HG03460 (cell line): Measurements from ENCODE around the gene FHL2.
"Not testable (repeated sequence)": the region's sequence is repeated elsewhere in the genome, so short reads cannot be mapped to it uniquely, and the experiment has no call there.

ENCODE experiments used
- ATAC-seq: cut with Tn5 transposase; IDR thresholded peaks from one replicate; pipeline ENCODE4 v1.9.1; 2021; ENCODE audit not compliant: unreplicated experiment

FHL2 gene

GRCh38 chr2:105398336-105399206, at the start of gene FHL2:
Gene FHL2, minus strand, starts transcription at chr2:105399051. Its CDS starts 12,535 bp downstream, at chr2:105386516.
- ATAC-seq = peak; percentile 99

- ATAC-seq = no peak
These were observed 48.6 kb upstream of the FHL2 start for GRCh38 chr2:105447476-105447875.

GRCh38 chr2:105446501-105446900, 47.6 kb upstream of the FHL2 start:
- no peak for ATAC-seq

GRCh38 chr2:105445976-105446375, 47.1 kb upstream of the FHL2 start:
- no peak for ATAC-seq

- ATAC-seq = no peak
These were observed 46.6 kb upstream of the FHL2 start for GRCh38 chr2:105445498-105445897.

GRCh38 chr2:105443617-105444598, 45.1 kb upstream of the FHL2 start:
- no peak for ATAC-seq

- ATAC-seq = no peak
These were observed 43.9 kb upstream of the FHL2 start for GRCh38 chr2:105442721-105443120.

GRCh38 chr2:105442056-105442455, 43.2 kb upstream of the FHL2 start:
- ATAC-seq = no peak

- ATAC-seq = no peak
These were observed 40.3 kb upstream of the FHL2 start for GRCh38 chr2:105439141-105439540.

- no peak for ATAC-seq
These were observed 39.5 kb upstream of the FHL2 start for GRCh38 chr2:105438104-105438929.

- ATAC-seq = no peak
These were observed 38.9 kb upstream of the FHL2 start for GRCh38 chr2:105437708-105438103.

- ATAC-seq = no peak
These were observed 33.9 kb upstream of the FHL2 start for GRCh38 chr2:105432749-105433148.

- ATAC-seq = no peak
These were observed 33.2 kb upstream of the FHL2 start for GRCh38 chr2:105432044-105432399.

GRCh38 chr2:105431367-105432043, 32.7 kb upstream of the FHL2 start:
- no peak for ATAC-seq

- ATAC-seq = no peak
These were observed 29.7 kb upstream of the FHL2 start for GRCh38 chr2:105428387-105429018.

- no peak for ATAC-seq
These were observed 28.6 kb upstream of the FHL2 start for GRCh38 chr2:105427485-105427884.

GRCh38 chr2:105426626-105427292, 27.9 kb upstream of the FHL2 start:
- ATAC-seq = no peak

- no peak for ATAC-seq
These were observed 27.2 kb upstream of the FHL2 start for GRCh38 chr2:105425936-105426625.

- not testable (repeated sequence) for ATAC-seq
These were observed 26.0 kb upstream of the FHL2 start for GRCh38 chr2:105424836-105425235.
